ENCODE measurements around the gene ZNF248.
"Not testable (repeated sequence)": the region's sequence is repeated elsewhere in the genome, so short reads cannot be mapped to it uniquely, and the experiment has no call there.

ZNF248 gene

DNA sequence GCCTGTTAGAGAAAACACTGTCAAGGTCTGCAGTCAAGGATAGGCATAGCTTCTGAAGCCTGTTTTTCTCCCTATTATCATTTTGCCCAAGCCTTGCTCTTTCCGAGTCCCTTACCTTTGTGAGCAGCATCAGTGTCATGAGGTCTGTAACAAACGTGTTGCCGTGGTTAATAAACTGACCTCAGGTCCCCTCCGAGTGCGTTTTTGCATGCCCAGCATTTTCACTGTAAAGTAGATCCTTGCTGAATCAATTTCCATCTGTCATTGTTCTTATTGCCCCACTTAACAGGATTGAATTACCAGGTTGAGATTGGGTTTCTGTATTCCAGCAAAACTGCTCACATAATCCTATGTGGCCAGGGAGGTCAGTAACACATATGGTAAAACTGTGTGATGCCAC lies 110.3 kb downstream of the ZNF248 start:
- in situ Hi-C loops (cut with MboI; ENCODE audit: low sequenced_read_pairs): no loop called here

DNA sequence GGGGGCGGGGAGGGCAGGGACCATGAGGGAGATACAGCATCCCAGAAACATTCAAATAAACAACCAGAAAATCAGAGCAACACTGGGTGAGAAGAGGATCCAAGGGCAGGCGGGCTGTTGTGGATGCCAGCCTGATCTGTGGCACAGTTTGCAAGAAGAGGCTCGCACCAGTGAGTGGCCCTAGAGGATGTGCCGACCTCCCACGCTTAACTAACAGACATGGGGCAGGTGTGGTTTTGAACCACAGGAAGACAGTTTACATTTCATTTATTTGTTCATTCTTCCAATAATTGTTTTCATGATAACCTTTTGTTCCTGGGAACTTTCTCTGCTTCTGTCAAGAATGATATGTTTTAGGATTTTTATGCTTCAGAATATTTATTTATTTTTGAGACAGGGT lies 115.6 kb downstream of the ZNF248 start:
- in situ Hi-C loops (cut with MboI; ENCODE audit: low sequenced_read_pairs): no loop called here

DNA sequence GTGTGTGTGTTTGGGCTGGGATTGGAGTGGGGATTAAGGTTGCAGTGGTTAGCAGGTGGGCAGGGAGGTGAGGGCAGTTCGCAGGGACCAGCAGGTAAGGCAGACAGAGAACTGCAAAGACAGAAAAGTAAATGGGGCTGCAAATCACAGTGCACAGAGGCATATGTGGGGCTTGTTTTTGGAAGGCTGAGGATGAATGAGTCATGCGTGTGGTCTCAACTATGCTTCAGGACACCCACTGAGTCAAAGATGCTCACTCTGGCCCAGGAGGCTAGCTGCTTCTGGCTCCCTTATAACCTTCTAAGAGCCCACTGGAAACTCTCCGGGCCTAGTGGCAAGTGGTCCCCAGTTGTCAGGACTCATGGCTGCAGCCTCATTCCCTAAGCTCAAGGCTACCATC lies 118.2 kb downstream of the ZNF248 start:
- in situ Hi-C loops (cut with MboI; ENCODE audit: low sequenced_read_pairs): no loop called here

DNA sequence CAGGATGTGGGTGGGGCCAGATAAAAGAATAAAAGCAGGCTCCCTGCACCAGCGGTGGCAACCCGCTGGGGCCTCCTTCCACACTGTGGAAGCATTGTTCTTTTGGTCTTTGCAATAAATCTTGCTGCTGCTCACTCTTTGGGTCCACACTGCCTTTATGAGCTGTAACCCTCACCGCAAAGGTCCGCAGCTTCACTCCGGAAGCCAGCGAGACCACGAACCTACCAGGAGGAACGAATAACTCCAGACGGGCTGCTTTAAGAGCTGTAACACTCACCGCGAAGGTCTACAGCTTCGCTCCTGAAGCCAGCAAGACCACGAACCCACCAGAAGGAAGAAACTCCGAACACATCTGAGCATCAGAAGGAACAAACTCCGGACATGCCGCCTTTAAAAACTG lies 119.2 kb downstream of the ZNF248 start:
- in situ Hi-C loops (cut with MboI; ENCODE audit: low sequenced_read_pairs): not testable (repeated sequence)

DNA sequence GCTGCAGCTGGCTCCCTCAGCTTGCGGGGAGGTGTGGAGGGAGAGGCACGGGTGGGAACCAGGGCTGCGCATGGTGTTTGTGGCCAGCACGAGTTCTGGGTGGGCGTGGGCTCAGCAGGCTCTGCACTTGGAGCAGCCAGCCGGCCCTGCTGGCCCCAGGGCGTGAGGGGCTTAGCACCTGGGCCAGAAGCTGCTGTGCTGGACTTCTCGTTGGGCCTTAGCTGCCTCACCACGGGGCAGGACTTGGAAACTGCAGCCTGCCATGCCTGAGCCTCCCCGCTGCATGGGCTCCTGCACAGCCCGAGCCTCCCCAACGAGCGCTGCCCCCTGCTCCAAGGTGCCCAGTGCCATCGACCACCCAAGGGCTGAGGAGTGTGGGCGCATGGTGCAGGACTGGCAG lies 120.1 kb downstream of the ZNF248 start:
- in situ Hi-C loops (cut with MboI; ENCODE audit: low sequenced_read_pairs): no loop called here

DNA sequence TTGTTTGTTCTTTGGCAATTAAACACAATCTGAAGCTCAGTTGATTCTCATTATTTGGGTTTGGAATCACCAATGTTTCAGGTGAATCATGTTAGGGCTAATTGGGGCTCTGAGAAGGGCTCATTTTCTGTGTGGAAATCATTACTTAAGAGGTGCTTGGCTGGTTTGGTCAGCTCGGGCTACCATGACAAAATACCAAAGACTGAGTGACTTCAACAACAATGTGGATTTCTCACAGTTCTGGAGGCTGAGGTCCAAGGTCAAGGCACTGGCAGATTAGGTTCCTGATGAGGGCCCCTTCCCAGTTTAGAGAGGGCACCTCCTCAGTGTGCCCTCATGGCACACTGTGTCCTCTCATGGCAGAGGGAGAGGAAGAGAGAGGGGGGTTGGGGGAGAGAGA lies 121.3 kb downstream of the ZNF248 start:
- in situ Hi-C loops (cut with MboI; ENCODE audit: low sequenced_read_pairs): no loop called here

DNA sequence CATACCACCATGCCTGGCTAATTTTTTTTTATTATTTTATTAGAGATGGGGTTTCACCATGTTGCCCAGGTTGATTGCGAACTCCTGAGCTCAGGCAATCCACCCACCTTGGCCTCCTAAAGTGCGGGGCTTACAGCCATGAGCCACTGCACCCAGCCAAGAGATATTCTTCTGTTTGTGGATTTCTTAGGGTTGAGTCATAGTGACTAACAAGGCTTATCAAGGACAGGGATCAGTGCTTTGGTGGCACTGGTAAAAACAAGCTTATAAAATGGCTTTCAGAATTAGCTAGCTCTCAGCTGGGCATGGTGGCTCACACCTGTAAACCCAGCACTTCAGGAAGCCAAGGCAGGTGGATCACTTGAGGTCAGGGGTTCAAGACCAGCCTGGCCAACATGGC lies 122.4 kb downstream of the ZNF248 start:
- in situ Hi-C loops (cut with MboI; ENCODE audit: low sequenced_read_pairs): no loop called here
